Prostate gland (tissue), 2 donors: Measurements from ENCODE around the gene HIGD1B.

Experiments used
- POLR2A ChIP-seq: fragments of 450-650 bp; IDR thresholded peaks from one replicate; pipeline ENCODE4 v1.6.1; 2016; ENCODE audit warnings: antibody characterized with exemption, mild to moderate bottlenecking
- POLR2AphosphoS5 ChIP-seq: sonication (generic); formaldehyde crosslinking; IDR thresholded peaks from one replicate; pipeline ENCODE4 v1.6.1; 2017; ENCODE audit warnings: antibody characterized with exemption
- TF ChIP-seq, protein P1 (sequence below), 4 experiments: fragments of 200-600 bp in 2 of 4; fragments of 450-650 bp in 2 of 4; sonication (generic) in 2 of 4; IDR thresholded peaks; 1 replicate in 3 of 4; 2 replicates in 1 of 4; pipeline ENCODE4 v1.5.1; 2016 to 2019; ENCODE audit warnings: antibody characterized with exemption in 4 of 4, mild to moderate bottlenecking in 2 of 4, moderate library complexity in 2 of 4

DNA sequence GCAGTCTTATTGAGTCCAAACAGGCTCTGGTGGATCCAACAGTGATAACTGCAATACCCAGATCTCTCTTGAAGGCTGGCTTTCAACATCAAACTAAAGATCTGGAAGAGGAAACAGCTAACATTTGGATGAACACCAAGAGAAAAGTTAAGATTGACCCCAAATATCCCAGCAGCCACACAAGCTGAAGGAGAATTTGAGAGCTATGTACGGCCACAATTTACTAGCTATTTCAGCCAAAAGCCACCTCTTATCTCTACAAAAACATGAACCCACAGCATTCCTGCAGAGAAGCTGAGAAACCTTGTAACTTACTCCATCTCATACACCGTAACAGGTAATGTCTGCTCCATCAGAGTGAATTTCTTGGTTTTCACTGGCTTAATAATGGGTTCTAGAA is 37.3 kb downstream of the HIGD1B start:
- TF ChIP-seq, protein P1, sequence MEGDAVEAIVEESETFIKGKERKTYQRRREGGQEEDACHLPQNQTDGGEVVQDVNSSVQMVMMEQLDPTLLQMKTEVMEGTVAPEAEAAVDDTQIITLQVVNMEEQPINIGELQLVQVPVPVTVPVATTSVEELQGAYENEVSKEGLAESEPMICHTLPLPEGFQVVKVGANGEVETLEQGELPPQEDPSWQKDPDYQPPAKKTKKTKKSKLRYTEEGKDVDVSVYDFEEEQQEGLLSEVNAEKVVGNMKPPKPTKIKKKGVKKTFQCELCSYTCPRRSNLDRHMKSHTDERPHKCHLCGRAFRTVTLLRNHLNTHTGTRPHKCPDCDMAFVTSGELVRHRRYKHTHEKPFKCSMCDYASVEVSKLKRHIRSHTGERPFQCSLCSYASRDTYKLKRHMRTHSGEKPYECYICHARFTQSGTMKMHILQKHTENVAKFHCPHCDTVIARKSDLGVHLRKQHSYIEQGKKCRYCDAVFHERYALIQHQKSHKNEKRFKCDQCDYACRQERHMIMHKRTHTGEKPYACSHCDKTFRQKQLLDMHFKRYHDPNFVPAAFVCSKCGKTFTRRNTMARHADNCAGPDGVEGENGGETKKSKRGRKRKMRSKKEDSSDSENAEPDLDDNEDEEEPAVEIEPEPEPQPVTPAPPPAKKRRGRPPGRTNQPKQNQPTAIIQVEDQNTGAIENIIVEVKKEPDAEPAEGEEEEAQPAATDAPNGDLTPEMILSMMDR (IDR thresholded peaks at IDR 0.05): no peak
- no peak for TF ChIP-seq POLR2A
- TF ChIP-seq POLR2AphosphoS5: no peak
